Body of pancreas (tissue), 4 donors: ENCODE data around the gene IGLL5. TPM values are rescaled to one million over a fixed set of nuclear protein-coding genes. Genes with fewer than 3 reads are reported as not detected.

Experiments
- ATAC-seq: fragments of 150-250 bp; one replicate; pipeline ENCODE4 v1.9.1; 2016
- DNase-seq, 4 donors: peaks; one replicate each; pipeline ENCODE4 v3.0.0-alpha.2; 2019
- H3K27ac ChIP-seq, 4 donors: fragments of 200-600 bp; sonication (generic); 1 replicate in 3 of 4; 2 replicates in 1 of 4; pipeline versions ENCODE4 v1.5.1 to v1.6.1; 2016 to 2019; ENCODE audit warnings: mild to moderate bottlenecking in 1 of 4, mixed read lengths in 1 of 4, moderate library complexity in 1 of 4
- H3K27me3 ChIP-seq, 2 donors: fragments of 200-600 bp; sonication (generic); one replicate each; pipeline ENCODE4 v1.6.0; 2016; ENCODE audit warnings: mild to moderate bottlenecking in 1 of 2
- H3K36me3 ChIP-seq, 2 donors: fragments of 200-600 bp; sonication (generic); replicated peaks in 1 of 2; 2 replicates each; pipeline ENCODE4 v1.5.1; 2016; ENCODE audit warnings: low read depth in 2 of 2; ENCODE audit not compliant: insufficient read depth in 1 of 2
- H3K4me1 ChIP-seq: fragments of 200-600 bp; sonication (generic); one replicate; pipeline ENCODE4 v1.6.0; 2016
- H3K4me3 ChIP-seq, 2 donors: fragments of 200-600 bp; sonication (generic); 1 replicate in 1 of 2; 2 replicates in 1 of 2; pipeline ENCODE4 v1.5.1; 2016 to 2019
- H3K9me3 ChIP-seq, 3 donors: fragments of 200-600 bp; sonication (generic); 1 replicate in 2 of 3; 2 replicates in 1 of 3; pipeline ENCODE4 v1.5.1; 2016
- CTCF ChIP-seq, 7 experiments: fragments of 450-650 bp in 4 of 7; fragments of 200-600 bp in 3 of 7; sonication (generic) in 3 of 7; IDR thresholded peaks; one replicate each; pipeline ENCODE4 v1.5.1; 2016 to 2019; ENCODE audit warnings: antibody characterized with exemption in 7 of 7
- POLR2A ChIP-seq, 3 donors: fragments of 450-650 bp; IDR thresholded peaks; one replicate each; pipeline ENCODE4 v1.6.1; 2016; ENCODE audit warnings: antibody characterized with exemption in 3 of 3, mild to moderate bottlenecking in 2 of 3
- WGBS, 2 donors: methylation state at CpG; one replicate each; pipeline ENCODE4 v1.1.5; 2017; 5-methylcytosine and 5-hydroxymethylcytosine counted together
- intact Hi-C: fragments of 100-400 bp; cut with DNase I; formaldehyde crosslinking; loops from one replicate; pipeline ENCODE4 v1.15.1; 2023
- total RNA-seq, 2 donors: library from RNA; depleted of rRNA; stranded (reverse); fragments of >200 nt; gene quantifications; one replicate each; pipeline ENCODE4 v1.1.0, GENCODE V29; 2016

The IGLL5 gene
- total RNA-seq, 2 donors from 2014 or later = 3.4 to 5.3 TPM

- Histone ChIP-seq H3K36me3 (no peaks in the 10 kb centered on the region), H3K9me3 (no peaks in the 10 kb centered on the region), H3K4me1 (no peaks in the 10 kb centered on the region), H3K4me3 (no peak overlapping the region), H3K27me3 (no peaks in the 10 kb centered on the region), H3K27ac (no peak overlapping the region)
- WGBS, 2 donors = 55 to 60% methylated on average over 14 to 15 of the region's 15 CpGs
- ATAC-seq (no peak), DNase-seq (no peak)
- intact Hi-C loops = no loop called here
- TF ChIP-seq CTCF (IDR thresholded peaks at IDR 0.05) = no peak
- no peak for TF ChIP-seq POLR2A (IDR thresholded peaks at IDR 0.05)
Measured at GRCh38 chr22:22910272-22911240, 22.9 kb downstream of the IGLL5 start.

- no peak for DNase-seq
- Histone ChIP-seq H3K27me3 (no peaks in the 10 kb centered on the region), H3K27ac (no peak overlapping the region), H3K9me3 (no peaks in the 10 kb centered on the region), H3K4me3 (no peak overlapping the region), H3K36me3 (no peaks in the 10 kb centered on the region), H3K4me1 (no peaks in the 10 kb centered on the region)
- no peak for ATAC-seq
- TF ChIP-seq CTCF (IDR thresholded peaks at IDR 0.05) (no peak), POLR2A (IDR thresholded peaks at IDR 0.05) (no peak)
- WGBS, 2 donors = 58 to 59% methylated on average over 12 of the region's 15 CpGs
- intact Hi-C loops = no loop called here
Measured at GRCh38 chr22:22911327-22912134, 23.9 kb downstream of the IGLL5 start.

- H3K9me3 ChIP-seq = no peaks in the 10 kb centered on the region
- ATAC-seq (no peak), DNase-seq (no peak)
- 59 to 68% methylated on average over 8 of the region's 8 CpGs for WGBS, 2 donors
- H3K36me3 ChIP-seq = no peaks in the 10 kb centered on the region
- no peak overlapping the region for H3K4me3 ChIP-seq
- no peaks in the 10 kb centered on the region for H3K4me1 ChIP-seq
- H3K27ac ChIP-seq = no peak overlapping the region
- TF ChIP-seq CTCF (IDR thresholded peaks at IDR 0.05) (no peak), POLR2A (IDR thresholded peaks at IDR 0.05) (no peak)
- no peaks in the 10 kb centered on the region for H3K27me3 ChIP-seq
- intact Hi-C loops = no loop called here
Measured at GRCh38 chr22:22912135-22912987, 24.7 kb downstream of the IGLL5 start.

GRCh38 chr22:22912988-22913253 is 25.3 kb downstream of the IGLL5 start:
- 29 to 31% methylated on average over 7 of the region's 7 CpGs for WGBS, 2 donors
- no peaks in the 10 kb centered on the region for H3K27me3 ChIP-seq
- TF ChIP-seq CTCF (IDR thresholded peaks at IDR 0.05) = no peak
- no peak for TF ChIP-seq POLR2A (IDR thresholded peaks at IDR 0.05)
- ATAC-seq (no peak), DNase-seq (no peak)
- H3K4me1 ChIP-seq = no peaks in the 10 kb centered on the region
- H3K27ac ChIP-seq = no peak overlapping the region
- H3K9me3 ChIP-seq = no peaks in the 10 kb centered on the region
- H3K36me3 ChIP-seq = no peaks in the 10 kb centered on the region
- no peak overlapping the region for H3K4me3 ChIP-seq
- intact Hi-C loops = no loop called here
